ENCODE data around the gene VSTM4. TPM values are rescaled to one million over a fixed set of nuclear protein-coding genes. Genes with fewer than 3 reads are reported as not detected.

Gene VSTM4
- total and polyA plus RNA-seq, 2 donors (not counting 1 experiment from before 2014, with no cell fraction given): not detected

- ChIA-PET POLR2A (interaction anchor here (0.6 kb wide), 1 partner anchor 142 kb away, joined by 3 read pairs; no protein-coding TSS in a partner anchor), CTCF (no interaction called here)
- Mint-ChIP-seq H3K4me3 (no peak overlapping the region), H3K4me1 (no peaks in the 10 kb centered on the region), H3K27ac (no peak overlapping the region), H3K27me3 (peaks cover 7% of the 10 kb centered on the region), H3K9me3 (ENCODE audit: insufficient read depth) (no peaks in the 10 kb centered on the region)
- Histone ChIP-seq H3K27me3 (replicated peaks in 1 of 4; ENCODE audit: control extremely low read depth in 1 of 4, control insufficient read depth in 3 of 4, insufficient read depth in 4 of 4, low read length in 3 of 4) (no peaks in the 10 kb centered on the region), H3K36me3 (replicated peaks in 1 of 2; ENCODE audit: control extremely low read depth in 1 of 2, control insufficient read depth in 1 of 2, extremely low read depth in 1 of 2, insufficient read depth in 2 of 2, low read length in 1 of 2) (no peaks in the 10 kb centered on the region), H3K4me3 (ENCODE audit: control extremely low read depth in 1 of 5, extremely low read depth in 1 of 5, insufficient read depth in 1 of 5, low read depth in 2 of 5, low read length in 4 of 5) (no peak overlapping the region), H4K20me1 (ENCODE audit: control insufficient read depth, insufficient read depth, low read length, poor library complexity, severe bottlenecking) (no peaks in the 10 kb centered on the region), H3K4me2 (replicated peaks; ENCODE audit: low read depth, low read length, poor library complexity, severe bottlenecking) (no peak overlapping the region), H3K9ac (ENCODE audit: low read length) (no peak overlapping the region), H3K79me2 (ENCODE audit: control insufficient read depth, insufficient read depth, low read length) (no peaks in the 10 kb centered on the region), H3K27ac (ENCODE audit: low read length in 2 of 2) (no peak overlapping the region), H3K9me3 (ENCODE audit: control extremely low read depth in 1 of 3, control insufficient read depth in 2 of 3, insufficient read depth in 1 of 3, low read length in 2 of 3) (no peaks in the 10 kb centered on the region), H2AFZ (ENCODE audit: insufficient read depth, low read depth, low read length, poor library complexity, severe bottlenecking) (no peak overlapping the region), H3K4me1 (ENCODE audit: control insufficient read depth in 2 of 2, insufficient read depth in 2 of 2, low read length in 2 of 2) (no peaks in the 10 kb centered on the region)
- WGBS (ENCODE audit: insufficient coverage): 62% methylated on average over 2 of the region's 4 CpGs
- ATAC-seq (ENCODE audit: low read depth) (no peak), DNase-seq (no peak)
- intact Hi-C loops (cut with micrococcal nuclease): no loop called here
- TF ChIP-seq CTCF (IDR thresholded peaks at IDR 0.05) (no peak), EZH2 (IDR thresholded peaks at IDR 0.05; ENCODE audit: borderline replicate concordance, insufficient read depth, low read depth, low read length, poor library complexity, severe bottlenecking) (no peak)
These were observed 105.0 kb downstream of the VSTM4 start for GRCh38 chr10:49010295-49010694.

DNA sequence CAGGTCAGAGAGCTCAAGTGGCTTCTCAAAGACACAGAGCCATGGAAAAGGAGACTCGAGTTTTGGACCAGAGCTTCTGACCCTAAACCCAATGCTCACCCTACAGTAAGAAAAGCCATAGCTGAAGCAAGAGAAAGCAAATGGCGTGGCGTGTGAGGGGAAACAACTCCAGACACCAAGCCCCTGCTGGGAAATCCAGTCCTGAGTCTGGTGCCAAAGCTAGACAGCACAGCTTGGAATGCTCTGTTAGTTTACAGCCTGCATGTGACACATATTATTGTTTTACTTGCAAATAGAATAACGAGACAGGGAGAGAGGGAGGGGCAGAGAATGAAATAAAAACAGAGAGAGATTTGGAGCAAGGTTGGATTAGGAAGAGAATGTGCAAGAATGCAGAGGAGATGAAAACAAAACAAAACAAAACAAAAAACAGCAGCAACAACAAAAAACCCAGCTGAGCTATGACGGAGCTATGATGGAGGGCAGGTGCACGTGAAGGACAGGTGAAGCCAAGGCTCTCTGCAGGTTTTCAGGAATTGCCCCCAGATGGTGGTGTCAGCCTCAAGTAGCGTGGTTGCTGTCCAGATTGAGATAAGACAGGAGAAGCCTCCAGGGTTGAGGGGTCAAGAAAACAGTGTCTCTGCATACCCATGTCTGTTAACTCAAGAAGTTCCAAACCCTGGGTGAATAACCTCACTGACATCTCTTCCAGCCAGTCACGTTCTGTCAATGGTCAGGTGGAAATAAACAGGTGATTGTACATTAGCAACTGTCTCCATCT, 105.9 kb downstream of the VSTM4 start:
- no peak overlapping the region for H3K4me3 ChIP-seq (ENCODE audit: control extremely low read depth in 1 of 5, extremely low read depth in 1 of 5, insufficient read depth in 1 of 5, low read depth in 2 of 5, low read length in 4 of 5)
- no peak overlapping the region for H3K27ac Mint-ChIP-seq
- ChIA-PET CTCF (no interaction called here), POLR2A (no interaction called here)
- 91% methylated on average over 6 of the region's 8 CpGs for WGBS (ENCODE audit: insufficient coverage)
- TF ChIP-seq EZH2 (IDR thresholded peaks at IDR 0.05; ENCODE audit: borderline replicate concordance, insufficient read depth, low read depth, low read length, poor library complexity, severe bottlenecking): no peak
- TF ChIP-seq CTCF (IDR thresholded peaks at IDR 0.05): no peak
- no peaks in the 10 kb centered on the region for H3K9me3 Mint-ChIP-seq (ENCODE audit: insufficient read depth)
- no peak overlapping the region for H2AFZ ChIP-seq (ENCODE audit: insufficient read depth, low read depth, low read length, poor library complexity, severe bottlenecking)
- ATAC-seq (ENCODE audit: low read depth) (no peak), DNase-seq (no peak)
- no peaks in the 10 kb centered on the region for H3K79me2 ChIP-seq (ENCODE audit: control insufficient read depth, insufficient read depth, low read length)
- no peak overlapping the region for H3K4me3 Mint-ChIP-seq
- H4K20me1 ChIP-seq (ENCODE audit: control insufficient read depth, insufficient read depth, low read length, poor library complexity, severe bottlenecking): no peaks in the 10 kb centered on the region
- H3K36me3 ChIP-seq (replicated peaks in 1 of 2; ENCODE audit: control extremely low read depth in 1 of 2, control insufficient read depth in 1 of 2, extremely low read depth in 1 of 2, insufficient read depth in 2 of 2, low read length in 1 of 2): no peaks in the 10 kb centered on the region
- H3K4me1 ChIP-seq (ENCODE audit: control insufficient read depth in 2 of 2, insufficient read depth in 2 of 2, low read length in 2 of 2): no peaks in the 10 kb centered on the region
- no peaks in the 10 kb centered on the region for H3K9me3 ChIP-seq (ENCODE audit: control extremely low read depth in 1 of 3, control insufficient read depth in 2 of 3, insufficient read depth in 1 of 3, low read length in 2 of 3)
- H3K27me3 Mint-ChIP-seq: peaks cover 3% of the 10 kb centered on the region
- H3K27me3 ChIP-seq (replicated peaks in 1 of 4; ENCODE audit: control extremely low read depth in 1 of 4, control insufficient read depth in 3 of 4, insufficient read depth in 4 of 4, low read length in 3 of 4): no peaks in the 10 kb centered on the region
- no peaks in the 10 kb centered on the region for H3K4me1 Mint-ChIP-seq
- intact Hi-C loops (cut with micrococcal nuclease): no loop called here
- H3K4me2 ChIP-seq (replicated peaks; ENCODE audit: low read depth, low read length, poor library complexity, severe bottlenecking): no peak overlapping the region
- H3K9ac ChIP-seq (ENCODE audit: low read length): no peak overlapping the region
- no peak overlapping the region for H3K27ac ChIP-seq (ENCODE audit: low read length in 2 of 2)

Measured in B cell (primary cell).